HL-60 (cell line): Measurements from ENCODE around the gene MAP4K2.

Experiments used
- DNase-seq, 2 experiments: peaks; one replicate each; pipeline ENCODE4 v3.0.0-alpha.2; 2010 to 2020; ENCODE audit warnings: low read depth in 1 of 2, low spot score in 1 of 2
- H3K27ac ChIP-seq: fragments of 250-450 bp; sonication (Bioruptor Pico); replicated peaks from 2 replicates; pipeline ENCODE4 v1.5.1; 2020; ENCODE audit warnings: mild to moderate bottlenecking, moderate library complexity
- H3K27me3 ChIP-seq: fragments of 250-450 bp; sonication (Bioruptor Pico); 2 replicates; pipeline ENCODE4 v1.5.1; 2021; ENCODE audit warnings: mild to moderate bottlenecking, moderate library complexity; ENCODE audit not compliant: insufficient read depth, poor library complexity, severe bottlenecking
- H3K4me3 ChIP-seq: replicated peaks from 2 replicates; pipeline ENCODE4 v1.5.1; 2011; ENCODE audit warnings: mild to moderate bottlenecking, control low read depth, low read length; ENCODE audit not compliant: insufficient read depth
- CTCF ChIP-seq: IDR thresholded peaks from one replicate; pipeline ENCODE4 v1.5.1; 2011; ENCODE audit warnings: low read length, control low read depth, inconsistent platforms; ENCODE audit not compliant: insufficient read depth
- GABPA ChIP-seq: IDR thresholded peaks from 2 replicates; pipeline ENCODE4 v1.6.1; 2012; ENCODE audit warnings: low read depth
- POLR2AphosphoS5 ChIP-seq: IDR thresholded peaks from 2 replicates; pipeline ENCODE4 v1.6.1; 2012; ENCODE audit warnings: low read depth
- SPI1 ChIP-seq: IDR thresholded peaks from 2 replicates; pipeline ENCODE4 v1.6.1; 2012; ENCODE audit warnings: low read depth, mild to moderate bottlenecking, borderline replicate concordance
- TF ChIP-seq, protein P1 (sequence below): IDR thresholded peaks from 2 replicates; pipeline ENCODE4 v1.6.1; 2012; ENCODE audit warnings: low read depth; ENCODE audit not compliant: insufficient replicate concordance

The MAP4K2 gene

GRCh38 chr11:64832467-64833197, 29.6 kb upstream of the MAP4K2 start:
- no peak overlapping the region for H3K27ac ChIP-seq
- DNase-seq = no peak
- TF ChIP-seq GABPA (no peak), SPI1 (no peak), POLR2AphosphoS5 (no peak), CTCF (no peak)
- TF ChIP-seq, protein P1, sequence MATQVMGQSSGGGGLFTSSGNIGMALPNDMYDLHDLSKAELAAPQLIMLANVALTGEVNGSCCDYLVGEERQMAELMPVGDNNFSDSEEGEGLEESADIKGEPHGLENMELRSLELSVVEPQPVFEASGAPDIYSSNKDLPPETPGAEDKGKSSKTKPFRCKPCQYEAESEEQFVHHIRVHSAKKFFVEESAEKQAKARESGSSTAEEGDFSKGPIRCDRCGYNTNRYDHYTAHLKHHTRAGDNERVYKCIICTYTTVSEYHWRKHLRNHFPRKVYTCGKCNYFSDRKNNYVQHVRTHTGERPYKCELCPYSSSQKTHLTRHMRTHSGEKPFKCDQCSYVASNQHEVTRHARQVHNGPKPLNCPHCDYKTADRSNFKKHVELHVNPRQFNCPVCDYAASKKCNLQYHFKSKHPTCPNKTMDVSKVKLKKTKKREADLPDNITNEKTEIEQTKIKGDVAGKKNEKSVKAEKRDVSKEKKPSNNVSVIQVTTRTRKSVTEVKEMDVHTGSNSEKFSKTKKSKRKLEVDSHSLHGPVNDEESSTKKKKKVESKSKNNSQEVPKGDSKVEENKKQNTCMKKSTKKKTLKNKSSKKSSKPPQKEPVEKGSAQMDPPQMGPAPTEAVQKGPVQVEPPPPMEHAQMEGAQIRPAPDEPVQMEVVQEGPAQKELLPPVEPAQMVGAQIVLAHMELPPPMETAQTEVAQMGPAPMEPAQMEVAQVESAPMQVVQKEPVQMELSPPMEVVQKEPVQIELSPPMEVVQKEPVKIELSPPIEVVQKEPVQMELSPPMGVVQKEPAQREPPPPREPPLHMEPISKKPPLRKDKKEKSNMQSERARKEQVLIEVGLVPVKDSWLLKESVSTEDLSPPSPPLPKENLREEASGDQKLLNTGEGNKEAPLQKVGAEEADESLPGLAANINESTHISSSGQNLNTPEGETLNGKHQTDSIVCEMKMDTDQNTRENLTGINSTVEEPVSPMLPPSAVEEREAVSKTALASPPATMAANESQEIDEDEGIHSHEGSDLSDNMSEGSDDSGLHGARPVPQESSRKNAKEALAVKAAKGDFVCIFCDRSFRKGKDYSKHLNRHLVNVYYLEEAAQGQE = no peak
- no peaks in the 10 kb centered on the region for H3K27me3 ChIP-seq
- no peak overlapping the region for H3K4me3 ChIP-seq

DNA sequence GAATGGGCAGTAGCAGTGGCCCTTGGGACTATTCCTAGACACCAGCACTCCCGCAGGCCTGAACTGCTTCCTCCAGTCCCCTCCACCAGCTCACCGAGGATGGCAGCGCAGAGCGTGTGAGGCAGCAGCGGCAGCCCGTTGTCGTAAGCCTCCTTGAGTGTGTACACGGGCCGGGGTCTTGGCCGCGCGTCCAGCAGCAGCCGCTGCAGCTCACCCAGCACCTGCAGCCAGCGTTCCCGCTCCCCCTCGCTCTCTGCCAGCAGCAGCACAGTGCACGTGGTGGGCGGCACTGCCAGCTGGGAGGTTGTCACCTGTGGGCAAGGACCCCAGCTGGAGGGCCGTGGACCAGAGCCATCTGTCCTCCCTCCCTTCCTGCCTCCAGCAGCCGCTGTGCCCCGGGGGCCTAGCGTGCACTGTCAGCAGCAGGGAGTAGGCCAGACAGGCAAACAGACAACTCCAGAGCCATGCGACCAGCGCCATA, 28.4 kb upstream of the MAP4K2 start:
- no peak overlapping the region for H3K4me3 ChIP-seq
- no peak overlapping the region for H3K27ac ChIP-seq
- TF ChIP-seq SPI1 = no peak
- TF ChIP-seq, protein P1 = no peak
- no peak for TF ChIP-seq GABPA
- no peak for TF ChIP-seq CTCF
- no peak for TF ChIP-seq POLR2AphosphoS5
- H3K27me3 ChIP-seq = no peaks in the 10 kb centered on the region
- no peak for DNase-seq

- no peak for DNase-seq
- H3K27ac ChIP-seq = no peak overlapping the region
- TF ChIP-seq SPI1 = no peak
- no peak for TF ChIP-seq POLR2AphosphoS5
- no peak for TF ChIP-seq CTCF
- no peak for TF ChIP-seq GABPA
- TF ChIP-seq, protein P1 = no peak
- H3K4me3 ChIP-seq = no peak overlapping the region
- no peaks in the 10 kb centered on the region for H3K27me3 ChIP-seq
Observed at GRCh38 chr11:64829536-64830251, 26.7 kb upstream of the MAP4K2 start.
